CD4-positive, CD25-positive, alpha-beta regulatory T cell (primary cell): ENCODE results near the gene PTPMT1. TPM values are rescaled to one million over a fixed set of nuclear protein-coding genes. Genes with fewer than 3 reads are reported as not detected.

ENCODE experiments used
- ATAC-seq, 2 donors: fragments of 150-1000 bp; cut with Tn5 transposase; one replicate each; pipeline ENCODE4 v1.10.0; 2021; ENCODE audit warnings: low read depth in 2 of 2, moderate number of reproducible peaks in 2 of 2, moderate library complexity in 1 of 2
- DNase-seq, 3 donors: peaks; one replicate each; pipeline versions ENCODE4 v3.0.0 to v3.0.0-alpha.2; 2012 to 2022; ENCODE audit warnings: mixed read lengths in 1 of 3
- H3K27ac ChIP-seq: one replicate; pipeline ENCODE4 v1.7.0; 2013; ENCODE audit warnings: mild to moderate bottlenecking, low read length; ENCODE audit not compliant: insufficient read depth, poor library complexity, severe bottlenecking
- H3K27me3 ChIP-seq: one replicate; pipeline ENCODE4 v1.7.0; 2013; ENCODE audit warnings: low read length; ENCODE audit not compliant: control insufficient read depth, insufficient read depth
- H3K36me3 ChIP-seq: one replicate; pipeline ENCODE4 v1.7.0; 2013; ENCODE audit warnings: mild to moderate bottlenecking, low read length, moderate library complexity; ENCODE audit not compliant: control insufficient read depth, insufficient read depth
- H3K4me1 ChIP-seq: 2 replicates; pipeline ENCODE4 v1.7.0; 2013; ENCODE audit warnings: mild to moderate bottlenecking, low read length; ENCODE audit not compliant: insufficient read depth, control insufficient read depth, poor library complexity, severe bottlenecking
- H3K4me3 ChIP-seq: one replicate; pipeline ENCODE4 v1.7.0; 2013; ENCODE audit warnings: low read depth, mild to moderate bottlenecking, low read length, moderate library complexity
- H3K9me3 ChIP-seq, 2 experiments: 1 replicate in 1 of 2; 2 replicates in 1 of 2; pipeline ENCODE4 v1.7.0; 2013; ENCODE audit warnings: low read length in 2 of 2, mild to moderate bottlenecking in 1 of 2, moderate library complexity in 1 of 2; ENCODE audit not compliant: control insufficient read depth in 2 of 2
- H3K27ac Mint-ChIP-seq, 3 donors: one replicate each; pipeline ENCODE4 v1.8.0; 2020 to 2022; ENCODE audit warnings: mild to moderate bottlenecking in 3 of 3, mixed read lengths in 3 of 3, moderate library complexity in 2 of 3
- H3K27me3 Mint-ChIP-seq: one replicate; pipeline ENCODE4 v1.8.0; 2022; ENCODE audit warnings: mild to moderate bottlenecking, mixed read lengths
- H3K36me3 Mint-ChIP-seq: one replicate; pipeline ENCODE4 v1.8.0; 2020; ENCODE audit warnings: mixed read lengths
- H3K4me1 Mint-ChIP-seq, 4 donors: one replicate each; pipeline ENCODE4 v1.8.0; 2020 to 2022; ENCODE audit warnings: mixed read lengths in 4 of 4, mild to moderate bottlenecking in 1 of 4
- H3K4me3 Mint-ChIP-seq, 4 donors: one replicate each; pipeline ENCODE4 v1.8.0; 2020 to 2022; ENCODE audit warnings: mild to moderate bottlenecking in 4 of 4, mixed read lengths in 4 of 4, moderate library complexity in 3 of 4
- H3K9me3 Mint-ChIP-seq, 7 donors: one replicate each; pipeline ENCODE4 v1.8.0; 2020 to 2022; ENCODE audit warnings: mixed read lengths in 7 of 7, mild to moderate bottlenecking in 3 of 7, moderate library complexity in 2 of 7
- polyA plus RNA-seq, 4 donors: library from polyadenylated mRNA; unstranded; fragments of 300-500 nt; fragmentation: Illumina TruSeq; gene quantifications; one replicate each; pipeline ENCODE4 v1.2.3, GENCODE V29; 2021
- total RNA-seq: library from RNA; stranded (reverse); gene quantifications from one replicate; pipeline ENCODE4 v1.2.3, GENCODE V29; 2022

Gene PTPMT1, protein sequence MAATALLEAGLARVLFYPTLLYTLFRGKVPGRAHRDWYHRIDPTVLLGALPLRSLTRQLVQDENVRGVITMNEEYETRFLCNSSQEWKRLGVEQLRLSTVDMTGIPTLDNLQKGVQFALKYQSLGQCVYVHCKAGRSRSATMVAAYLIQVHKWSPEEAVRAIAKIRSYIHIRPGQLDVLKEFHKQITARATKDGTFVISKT
- 19.5 TPM for total RNA-seq
- polyA plus RNA-seq: 10 to 100 TPM; 50.7 to 86.1 (median 76.1) TPM

- Histone ChIP-seq H3K9me3 (no peaks in the 10 kb centered on the region), H3K27me3 (no peaks in the 10 kb centered on the region), H3K36me3 (peaks cover 4% of the 10 kb centered on the region), H3K27ac (peak within 1 kb of the TSS; percentile 63), H3K4me1 (peaks cover 20% of the 10 kb centered on the region), H3K4me3 (peak within 1 kb of the TSS; percentile 64)
- Mint-ChIP-seq H3K4me1 (peaks cover 9 to 38% (median 15%) of the 10 kb centered on the region in 4 donors), H3K27ac (peak within 1 kb of the TSS; percentile 80 to 92 (median 80)), H3K36me3 (no peaks in the 10 kb centered on the region), H3K27me3 (no peaks in the 10 kb centered on the region), H3K9me3 (no peaks in the 10 kb centered on the region), H3K4me3 (peak within 1 kb of the TSS; percentile 84 to 97 (median 88))
- peak; percentile 47 to 78 (median 59) for DNase-seq
- ATAC-seq: peak; percentile 83 to 85
These were observed at the start of gene PTPMT1 for GRCh38 chr11:47565340-47566148. PTPMT1 (plus strand) TSS chr11:47565599; CDS start chr11:47565623, 24 bp downstream.

GRCh38 chr11:47516155-47516554, 49.2 kb upstream of the PTPMT1 start:
- H3K4me3 ChIP-seq: no peak overlapping the region
- Mint-ChIP-seq H3K9me3 (no peaks in the 10 kb centered on the region), H3K4me1 (peaks cover 43 to 91% (median 70%) of the 10 kb centered on the region in 4 donors), H3K36me3 (no peaks in the 10 kb centered on the region), H3K4me3 (peak overlapping the region in 2 of 4 donors; percentile 28 to 36), H3K27me3 (no peaks in the 10 kb centered on the region), H3K27ac (peak overlapping the region in 2 of 3 donors; percentile 10 to 56)
- no peak overlapping the region for H3K27ac ChIP-seq
- H3K27me3 ChIP-seq: no peaks in the 10 kb centered on the region
- ATAC-seq (no peak), DNase-seq (no peak)
- peaks cover 67% of the 10 kb centered on the region for H3K4me1 ChIP-seq
- no peaks in the 10 kb centered on the region for H3K9me3 ChIP-seq
- H3K36me3 ChIP-seq: no peaks in the 10 kb centered on the region

GRCh38 chr11:47516984-47517853, 48.2 kb upstream of the PTPMT1 start:
- Histone ChIP-seq H3K27ac (no peak overlapping the region), H3K9me3 (no peaks in the 10 kb centered on the region), H3K4me1 (peaks cover 58% of the 10 kb centered on the region), H3K4me3 (no peak overlapping the region), H3K36me3 (no peaks in the 10 kb centered on the region), H3K27me3 (no peaks in the 10 kb centered on the region)
- Mint-ChIP-seq H3K4me1 (peaks cover 37 to 92% (median 67%) of the 10 kb centered on the region in 4 donors), H3K27me3 (no peaks in the 10 kb centered on the region), H3K36me3 (no peaks in the 10 kb centered on the region), H3K4me3 (peak overlapping the region in 2 of 4 donors; percentile 26 to 48), H3K9me3 (no peaks in the 10 kb centered on the region), H3K27ac (peak overlapping the region; percentile 17 to 60 (median 59))
- DNase-seq: no peak
- ATAC-seq: no peak

DNA sequence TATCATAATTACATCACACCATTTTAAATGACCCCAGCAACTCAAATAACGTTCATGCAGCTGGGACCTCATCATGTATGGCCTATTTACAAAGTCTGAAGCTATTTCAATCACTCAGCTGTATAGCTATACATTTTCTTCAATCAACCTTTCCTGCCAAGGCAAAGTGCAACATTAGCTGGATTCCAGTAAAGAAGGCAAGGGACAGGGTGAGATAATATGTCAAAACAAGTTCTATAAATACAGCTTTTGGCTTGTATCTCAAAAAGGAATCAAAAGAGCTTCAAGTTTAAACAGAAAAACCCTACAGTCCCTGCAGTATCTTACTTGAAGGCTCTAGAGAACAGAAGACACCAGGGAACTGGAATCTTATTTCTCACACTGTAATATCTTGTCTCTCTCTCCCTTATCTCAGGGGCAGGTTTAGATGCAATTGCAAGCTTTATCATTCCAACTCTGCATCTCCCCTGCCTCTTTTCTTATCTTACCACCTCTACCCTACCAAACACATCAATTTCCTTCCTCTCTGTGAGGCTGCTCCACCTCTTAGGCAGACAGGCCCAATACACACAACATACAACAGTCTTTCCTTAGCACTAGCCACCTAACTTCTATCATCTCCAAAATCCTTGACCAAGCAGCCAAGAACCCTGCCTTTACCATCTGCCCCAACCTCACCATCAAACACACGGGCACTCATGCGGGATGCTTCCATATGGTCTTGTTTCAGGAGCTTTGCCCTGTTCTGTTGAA, 47.0 kb upstream of the PTPMT1 start:
- ATAC-seq: no peak
- H3K27ac ChIP-seq: peak overlapping the region; percentile 60

GRCh38 chr11:47523490-47524225, 41.7 kb upstream of the PTPMT1 start:
- H3K36me3 ChIP-seq: peaks cover under 1% of the 10 kb centered on the region
- ATAC-seq (peak; percentile 67 to 68), DNase-seq (peak; percentile 12 to 46 (median 14))
- H3K4me1 ChIP-seq: peaks cover 37% of the 10 kb centered on the region
- H3K4me3 ChIP-seq: peak overlapping the region; percentile 65
- peaks cover 7% of the 10 kb centered on the region for H3K36me3 Mint-ChIP-seq
- no peaks in the 10 kb centered on the region for H3K27me3 ChIP-seq
- peaks cover 23 to 90% (median 61%) of the 10 kb centered on the region in 4 donors for H3K4me1 Mint-ChIP-seq
- no peaks in the 10 kb centered on the region for H3K9me3 Mint-ChIP-seq
- H3K4me3 Mint-ChIP-seq: peak overlapping the region; percentile 4 to 82 (median 60)
- H3K27me3 Mint-ChIP-seq: no peaks in the 10 kb centered on the region
- H3K27ac Mint-ChIP-seq: peak overlapping the region; percentile 86 to 91 (median 88)
- peak overlapping the region; percentile 66 for H3K27ac ChIP-seq
- H3K9me3 ChIP-seq: no peaks in the 10 kb centered on the region

More for the DNA sequence above, 47.0 kb upstream of the PTPMT1 start:
- H3K9me3 Mint-ChIP-seq: no peaks in the 10 kb centered on the region
- H3K4me3 ChIP-seq: peak overlapping the region; percentile 60
- H3K27me3 ChIP-seq: no peaks in the 10 kb centered on the region
- peak in 1 of 3 donors; percentile 29 for DNase-seq
- H3K27ac Mint-ChIP-seq: peak overlapping the region; percentile 59 to 90 (median 73)
- H3K9me3 ChIP-seq: no peaks in the 10 kb centered on the region
- peak overlapping the region; percentile 8 to 68 (median 62) for H3K4me3 Mint-ChIP-seq
- peaks cover 35 to 92% (median 67%) of the 10 kb centered on the region in 4 donors for H3K4me1 Mint-ChIP-seq
- peaks cover 58% of the 10 kb centered on the region for H3K4me1 ChIP-seq
- H3K27me3 Mint-ChIP-seq: no peaks in the 10 kb centered on the region
- no peaks in the 10 kb centered on the region for H3K36me3 Mint-ChIP-seq
- H3K36me3 ChIP-seq: no peaks in the 10 kb centered on the region

DNA sequence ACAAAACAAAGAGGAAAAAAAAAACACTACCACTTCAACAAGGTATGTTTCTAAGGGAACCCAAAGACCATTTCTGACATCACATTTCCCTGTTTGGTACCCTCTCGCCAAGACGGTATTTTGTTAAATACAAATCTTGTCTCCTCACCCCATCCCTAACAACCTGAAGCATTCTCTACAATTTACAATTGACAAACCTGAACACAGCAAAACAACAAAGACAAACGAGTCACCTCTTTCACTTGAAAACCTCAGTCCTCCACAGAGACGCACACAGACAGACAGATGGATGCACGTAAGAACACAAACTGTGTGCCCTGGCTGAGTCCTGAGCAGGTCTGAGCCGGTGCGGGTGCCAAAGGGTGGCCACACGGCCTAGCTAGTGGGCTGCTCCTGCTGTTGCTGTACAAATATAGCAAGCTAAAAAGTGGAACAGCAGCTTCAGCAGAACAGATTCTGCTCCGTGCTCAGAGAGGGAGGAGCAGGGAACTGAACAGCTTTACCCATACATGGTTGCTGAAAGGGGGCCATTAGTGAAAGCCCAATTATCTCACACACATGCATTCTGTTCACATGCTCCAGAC, 41.0 kb upstream of the PTPMT1 start:
- Mint-ChIP-seq H3K27me3 (no peaks in the 10 kb centered on the region), H3K36me3 (peaks cover 7% of the 10 kb centered on the region), H3K4me3 (peak overlapping the region; percentile 4 to 82 (median 60)), H3K27ac (peak overlapping the region; percentile 84 to 88 (median 86)), H3K4me1 (peaks cover 19 to 86% (median 56%) of the 10 kb centered on the region in 4 donors), H3K9me3 (no peaks in the 10 kb centered on the region)
- Histone ChIP-seq H3K27ac (peak overlapping the region; percentile 66), H3K9me3 (no peaks in the 10 kb centered on the region), H3K36me3 (peaks cover 3% of the 10 kb centered on the region), H3K4me1 (peaks cover 34% of the 10 kb centered on the region), H3K4me3 (peak overlapping the region; percentile 65), H3K27me3 (no peaks in the 10 kb centered on the region)
- DNase-seq (peak in 1 of 3 donors; percentile 41), ATAC-seq (peak; percentile 38 to 48)
